Neural crest cell (in vitro differentiated cells): ENCODE measurements around the gene GCG. TPM values are rescaled to one million over a fixed set of nuclear protein-coding genes. Genes with fewer than 3 reads are reported as not detected.

Experiments used
- DNase-seq: peaks from one replicate; pipeline ENCODE4 v3.0.0; 2021; ENCODE audit warnings: low read depth, mixed read lengths, low spot score
- H3K27ac Mint-ChIP-seq: one replicate; pipeline ENCODE4 v1.8.0; 2021; ENCODE audit warnings: mild to moderate bottlenecking, mixed read lengths; ENCODE audit not compliant: unreplicated experiment
- H3K27me3 Mint-ChIP-seq: 2 replicates; pipeline ENCODE4 v1.8.0; 2021; ENCODE audit warnings: low read depth, mild to moderate bottlenecking, mixed read lengths
- H3K36me3 Mint-ChIP-seq: 2 replicates; pipeline ENCODE4 v1.8.0; 2021; ENCODE audit warnings: low read depth, mild to moderate bottlenecking, mixed read lengths
- H3K4me1 Mint-ChIP-seq: 2 replicates; pipeline ENCODE4 v1.8.0; 2021; ENCODE audit warnings: mixed read lengths
- H3K4me3 Mint-ChIP-seq: one replicate; pipeline ENCODE4 v1.8.0; 2021; ENCODE audit warnings: mild to moderate bottlenecking, mixed read lengths
- H3K9me3 Mint-ChIP-seq: 2 replicates; pipeline ENCODE4 v1.8.0; 2021; ENCODE audit warnings: mixed read lengths
- long read RNA-seq: library from polyadenylated mRNA; unstranded; transcript quantifications from one replicate; pipeline ENCODE4 v2.0.0, GENCODE V29; 2020
- total RNA-seq: library from RNA; stranded (reverse); gene quantifications from 2 replicates; pipeline ENCODE4 v1.2.1, GENCODE V29; 2021
- TF ChIP-seq, protein P1 (sequence below): fragments of 200-600 bp; sonication (generic); conservative IDR thresholded peaks from 2 replicates; pipeline ENCODE4 v1.5.0; 2021; ENCODE audit warnings: antibody characterized with exemption, mild to moderate bottlenecking

The GCG gene
- total RNA-seq = 0.27 TPM in 1 of 2 replicates, not detected in the other
- long read RNA-seq = 0 reads

DNA sequence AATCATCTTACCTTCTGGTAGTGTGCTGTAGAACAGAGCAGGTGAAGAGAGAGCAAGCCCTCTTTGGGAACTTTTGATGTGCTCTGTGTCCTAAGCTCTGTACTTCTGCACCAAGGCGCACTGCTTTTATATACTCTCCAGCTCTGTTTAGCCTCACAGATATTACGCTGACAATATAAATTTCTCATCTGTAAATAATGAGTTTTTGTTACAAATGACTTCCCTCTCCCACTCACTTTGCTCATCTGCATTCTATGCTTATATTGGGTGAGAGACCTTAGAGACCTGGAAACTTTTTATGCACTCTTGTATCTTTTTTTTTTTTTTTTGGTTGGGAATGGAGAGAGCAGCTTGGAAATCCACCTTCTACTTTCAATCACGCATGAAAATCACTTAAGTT lies at the start of gene GCG:
Gene GCG, minus strand, starts transcription at position 101 of the 400 bp plus-strand sequence. CDS start 3,069 bp downstream, outside the sequence.
- H3K4me3 Mint-ChIP-seq = no peak within 1 kb of the TSS
- no peak within 1 kb of the TSS for H3K27ac Mint-ChIP-seq
- no peak for DNase-seq
- peaks cover 30% of the 10 kb centered on the region for H3K27me3 Mint-ChIP-seq
- H3K4me1 Mint-ChIP-seq = no peaks in the 10 kb centered on the region
- H3K36me3 Mint-ChIP-seq = no peaks in the 10 kb centered on the region
- no peaks in the 10 kb centered on the region for H3K9me3 Mint-ChIP-seq
- TF ChIP-seq, protein P1, sequence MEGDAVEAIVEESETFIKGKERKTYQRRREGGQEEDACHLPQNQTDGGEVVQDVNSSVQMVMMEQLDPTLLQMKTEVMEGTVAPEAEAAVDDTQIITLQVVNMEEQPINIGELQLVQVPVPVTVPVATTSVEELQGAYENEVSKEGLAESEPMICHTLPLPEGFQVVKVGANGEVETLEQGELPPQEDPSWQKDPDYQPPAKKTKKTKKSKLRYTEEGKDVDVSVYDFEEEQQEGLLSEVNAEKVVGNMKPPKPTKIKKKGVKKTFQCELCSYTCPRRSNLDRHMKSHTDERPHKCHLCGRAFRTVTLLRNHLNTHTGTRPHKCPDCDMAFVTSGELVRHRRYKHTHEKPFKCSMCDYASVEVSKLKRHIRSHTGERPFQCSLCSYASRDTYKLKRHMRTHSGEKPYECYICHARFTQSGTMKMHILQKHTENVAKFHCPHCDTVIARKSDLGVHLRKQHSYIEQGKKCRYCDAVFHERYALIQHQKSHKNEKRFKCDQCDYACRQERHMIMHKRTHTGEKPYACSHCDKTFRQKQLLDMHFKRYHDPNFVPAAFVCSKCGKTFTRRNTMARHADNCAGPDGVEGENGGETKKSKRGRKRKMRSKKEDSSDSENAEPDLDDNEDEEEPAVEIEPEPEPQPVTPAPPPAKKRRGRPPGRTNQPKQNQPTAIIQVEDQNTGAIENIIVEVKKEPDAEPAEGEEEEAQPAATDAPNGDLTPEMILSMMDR = no peak

- no peak overlapping the region for H3K27ac Mint-ChIP-seq
- no peak overlapping the region for H3K4me3 Mint-ChIP-seq
- no peaks in the 10 kb centered on the region for H3K9me3 Mint-ChIP-seq
- no peaks in the 10 kb centered on the region for H3K36me3 Mint-ChIP-seq
- peaks cover 23% of the 10 kb centered on the region for H3K27me3 Mint-ChIP-seq
- DNase-seq = no peak
- H3K4me1 Mint-ChIP-seq = no peaks in the 10 kb centered on the region
- TF ChIP-seq, protein P1 = no peak
Observed at GRCh38 chr2:162200636-162201035, 48.6 kb upstream of the GCG start.

DNA sequence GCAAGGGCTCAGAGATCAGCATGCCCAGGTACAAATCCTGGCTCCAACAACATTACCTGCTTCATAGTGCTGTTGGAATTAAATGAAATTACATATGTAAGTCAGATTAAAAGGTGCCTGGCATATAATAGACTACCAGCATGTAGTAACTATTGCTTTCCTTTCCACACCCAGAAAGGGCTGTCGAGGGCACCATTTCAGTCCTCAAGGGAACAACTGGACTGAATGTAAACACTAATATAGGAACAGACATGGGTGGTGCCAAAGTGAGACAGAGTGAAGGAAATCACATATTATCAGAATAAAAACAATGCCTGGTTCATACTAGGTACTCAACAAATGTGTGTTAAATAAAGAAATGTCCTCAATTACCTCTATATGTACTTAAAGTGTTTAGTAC lies 47.9 kb upstream of the GCG start:
- Mint-ChIP-seq H3K36me3 (no peaks in the 10 kb centered on the region), H3K27ac (no peak overlapping the region), H3K4me3 (no peak overlapping the region), H3K9me3 (no peaks in the 10 kb centered on the region), H3K27me3 (peaks cover 23% of the 10 kb centered on the region), H3K4me1 (no peaks in the 10 kb centered on the region)
- TF ChIP-seq, protein P1 = no peak
- no peak for DNase-seq

DNA sequence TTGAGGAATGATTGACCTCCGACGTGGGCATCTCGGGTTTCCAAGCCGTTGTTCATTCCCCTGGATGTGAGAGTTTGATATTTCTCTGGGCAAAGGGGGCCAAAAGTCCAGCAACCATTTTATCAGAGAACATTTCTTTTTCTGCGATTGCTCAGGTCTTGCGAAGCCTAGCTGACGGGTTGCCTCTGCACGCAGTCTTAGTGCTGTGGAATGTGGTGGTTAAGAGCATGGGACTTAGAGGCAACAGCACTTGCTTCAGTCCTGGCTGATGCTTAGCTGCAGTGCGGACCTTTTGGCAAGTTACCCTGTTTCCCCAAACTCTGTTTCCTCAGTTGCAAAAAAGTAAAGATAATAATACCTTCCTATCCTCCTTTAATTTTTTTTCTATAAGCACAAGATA lies 46.2 kb upstream of the GCG start:
- Mint-ChIP-seq H3K9me3 (no peaks in the 10 kb centered on the region), H3K4me1 (no peaks in the 10 kb centered on the region), H3K36me3 (no peaks in the 10 kb centered on the region), H3K27ac (no peak overlapping the region), H3K4me3 (no peak overlapping the region), H3K27me3 (peaks cover 23% of the 10 kb centered on the region)
- TF ChIP-seq, protein P1 = no peak
- no peak for DNase-seq

DNA sequence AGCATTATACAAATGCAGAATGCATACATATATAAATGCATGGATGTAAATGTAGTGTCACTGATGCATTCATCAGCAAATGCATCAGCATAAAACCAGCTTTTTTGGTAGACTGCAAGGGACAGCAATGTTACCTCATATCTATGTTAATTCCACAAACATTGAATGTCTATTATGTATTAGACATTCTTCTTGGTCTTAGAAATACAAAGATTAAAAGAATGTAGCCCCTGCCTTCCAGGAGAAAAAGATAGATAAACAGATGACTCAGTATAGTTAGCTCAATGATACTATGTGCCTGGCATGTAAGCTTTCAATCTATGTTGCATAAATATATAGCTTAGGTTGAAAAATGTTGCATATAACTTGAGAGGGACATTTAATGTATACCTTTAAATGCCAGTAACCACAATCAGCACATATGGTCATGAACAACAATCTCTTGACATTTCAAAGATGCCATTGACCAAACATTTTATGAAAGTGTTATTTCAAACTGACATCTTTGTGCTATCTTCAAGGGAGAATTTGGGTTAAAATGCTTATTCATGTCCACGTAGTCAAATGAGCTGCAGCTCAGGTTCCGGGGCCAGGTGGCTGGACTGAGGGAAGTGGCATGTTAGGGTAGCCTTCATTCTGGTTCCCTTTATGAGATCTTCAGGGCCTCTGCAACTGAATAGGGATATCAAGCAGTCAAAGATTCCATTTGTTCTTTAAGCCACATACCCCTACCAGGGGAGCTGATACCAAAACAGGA lies 45.2 kb upstream of the GCG start:
- no peaks in the 10 kb centered on the region for H3K4me1 Mint-ChIP-seq
- H3K4me3 Mint-ChIP-seq = no peak overlapping the region
- H3K27ac Mint-ChIP-seq = no peak overlapping the region
- TF ChIP-seq, protein P1 = no peak
- no peaks in the 10 kb centered on the region for H3K36me3 Mint-ChIP-seq
- DNase-seq = no peak
- H3K9me3 Mint-ChIP-seq = no peaks in the 10 kb centered on the region
- peaks cover 31% of the 10 kb centered on the region for H3K27me3 Mint-ChIP-seq
